ENCODE data around the gene TUSC2.

TUSC2 gene

DNA sequence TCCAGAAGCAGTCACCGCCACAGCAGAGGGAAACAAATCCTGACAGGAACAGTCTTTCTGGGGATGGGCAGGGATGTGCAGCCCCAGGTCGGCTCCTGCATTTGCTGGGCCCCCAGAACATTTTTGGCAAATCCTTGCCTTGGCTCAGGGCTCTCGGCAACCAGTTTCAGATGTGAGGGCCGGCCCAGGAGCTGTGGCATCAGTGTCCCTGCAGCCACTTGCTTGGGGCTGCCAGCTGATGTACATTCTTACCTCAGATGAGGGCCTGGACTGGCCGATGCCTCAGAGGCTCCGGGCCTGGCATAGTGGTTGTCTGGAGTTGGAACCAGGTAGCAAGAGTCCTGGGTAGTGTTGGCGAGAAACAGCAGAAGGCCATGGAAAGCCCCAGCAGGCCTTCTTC, 26.8 kb upstream of the TUSC2 start:
- H3K79me2 ChIP-seq (ENCODE audit: insufficient read depth, low read length) = no peaks in the 10 kb centered on the region
- no peaks in the 10 kb centered on the region for H3K27me3 ChIP-seq (ENCODE audit: insufficient read depth, low read length)
- H3K4me3 ChIP-seq (ENCODE audit: low read depth, low read length, poor library complexity, severe bottlenecking) = no peak overlapping the region
- H3K4me2 ChIP-seq (ENCODE audit: low read length) = no peak overlapping the region
- no peaks in the 10 kb centered on the region for H3K9me2 ChIP-seq (ENCODE audit: low read depth, low read length)
- no peak overlapping the region for H3K27ac ChIP-seq (ENCODE audit: low read depth, low read length, poor library complexity, severe bottlenecking)
- H3K9me3 ChIP-seq (ENCODE audit: low read length) = no peaks in the 10 kb centered on the region
- TF ChIP-seq, protein P1, sequence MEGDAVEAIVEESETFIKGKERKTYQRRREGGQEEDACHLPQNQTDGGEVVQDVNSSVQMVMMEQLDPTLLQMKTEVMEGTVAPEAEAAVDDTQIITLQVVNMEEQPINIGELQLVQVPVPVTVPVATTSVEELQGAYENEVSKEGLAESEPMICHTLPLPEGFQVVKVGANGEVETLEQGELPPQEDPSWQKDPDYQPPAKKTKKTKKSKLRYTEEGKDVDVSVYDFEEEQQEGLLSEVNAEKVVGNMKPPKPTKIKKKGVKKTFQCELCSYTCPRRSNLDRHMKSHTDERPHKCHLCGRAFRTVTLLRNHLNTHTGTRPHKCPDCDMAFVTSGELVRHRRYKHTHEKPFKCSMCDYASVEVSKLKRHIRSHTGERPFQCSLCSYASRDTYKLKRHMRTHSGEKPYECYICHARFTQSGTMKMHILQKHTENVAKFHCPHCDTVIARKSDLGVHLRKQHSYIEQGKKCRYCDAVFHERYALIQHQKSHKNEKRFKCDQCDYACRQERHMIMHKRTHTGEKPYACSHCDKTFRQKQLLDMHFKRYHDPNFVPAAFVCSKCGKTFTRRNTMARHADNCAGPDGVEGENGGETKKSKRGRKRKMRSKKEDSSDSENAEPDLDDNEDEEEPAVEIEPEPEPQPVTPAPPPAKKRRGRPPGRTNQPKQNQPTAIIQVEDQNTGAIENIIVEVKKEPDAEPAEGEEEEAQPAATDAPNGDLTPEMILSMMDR (IDR thresholded peaks at IDR 0.05; ENCODE audit: low read length) = no peak
- no peak for TF ChIP-seq EZH2 (IDR thresholded peaks at IDR 0.05; ENCODE audit: borderline replicate concordance, low read length)
- no peaks in the 10 kb centered on the region for H3F3A ChIP-seq (ENCODE audit: insufficient read depth, low read length)
- H3K9ac ChIP-seq (ENCODE audit: low read length) = no peak overlapping the region
- peaks cover 32% of the 10 kb centered on the region; the same call in 1 of the 2 replicates for H3K36me3 ChIP-seq (ENCODE audit: insufficient read depth, low read length)
- H3K4me1 ChIP-seq (ENCODE audit: insufficient read depth, low read length, severe bottlenecking) = peaks cover 49% of the 10 kb centered on the region
- H4K20me1 ChIP-seq (ENCODE audit: insufficient read depth, low read length) = no peaks in the 10 kb centered on the region
- no peak overlapping the region for H2AFZ ChIP-seq (ENCODE audit: low read length)

DNA sequence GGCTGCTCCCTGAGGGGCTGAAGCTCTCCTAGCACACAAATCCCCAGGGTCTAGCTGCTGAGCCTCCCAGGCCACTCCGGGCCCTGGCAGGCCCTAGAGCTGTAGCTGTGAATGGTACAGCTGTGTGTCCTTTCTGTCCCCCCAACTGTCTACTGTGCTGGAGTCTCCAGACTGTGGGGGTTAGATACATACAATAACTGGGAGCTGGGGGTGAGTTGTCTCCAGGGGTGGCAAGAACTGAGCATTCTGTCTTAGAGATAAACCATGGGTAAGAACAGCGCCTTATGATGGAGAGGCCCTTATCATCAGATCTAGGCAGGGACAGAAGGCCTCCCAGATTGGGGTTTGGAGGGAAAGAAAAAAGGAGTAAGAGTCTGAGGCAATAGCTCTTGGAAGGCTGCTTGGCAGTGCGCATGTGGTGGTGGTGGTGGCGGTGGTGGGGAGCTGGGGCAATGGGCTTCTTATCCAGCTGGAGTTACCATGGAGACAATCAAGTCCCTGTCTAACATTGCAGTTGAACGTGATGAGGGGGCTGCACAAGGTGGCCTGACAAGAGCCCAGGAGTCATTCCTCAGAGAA, 26.3 kb upstream of the TUSC2 start:
- no peaks in the 10 kb centered on the region for H3K9me2 ChIP-seq (ENCODE audit: low read depth, low read length)
- H3F3A ChIP-seq (ENCODE audit: insufficient read depth, low read length) = no peaks in the 10 kb centered on the region
- no peak overlapping the region for H3K9ac ChIP-seq (ENCODE audit: low read length)
- no peak overlapping the region for H3K4me2 ChIP-seq (ENCODE audit: low read length)
- peaks cover 52% of the 10 kb centered on the region for H3K4me1 ChIP-seq (ENCODE audit: insufficient read depth, low read length, severe bottlenecking)
- H3K79me2 ChIP-seq (ENCODE audit: insufficient read depth, low read length) = no peaks in the 10 kb centered on the region
- no peaks in the 10 kb centered on the region for H3K27me3 ChIP-seq (ENCODE audit: insufficient read depth, low read length)
- H3K27ac ChIP-seq (ENCODE audit: low read depth, low read length, poor library complexity, severe bottlenecking) = no peak overlapping the region
- H4K20me1 ChIP-seq (ENCODE audit: insufficient read depth, low read length) = no peaks in the 10 kb centered on the region
- TF ChIP-seq, protein P1 (IDR thresholded peaks at IDR 0.05; ENCODE audit: low read length) = no peak
- no peak for TF ChIP-seq EZH2 (IDR thresholded peaks at IDR 0.05; ENCODE audit: borderline replicate concordance, low read length)
- H3K9me3 ChIP-seq (ENCODE audit: low read length) = no peaks in the 10 kb centered on the region
- H3K36me3 ChIP-seq (ENCODE audit: insufficient read depth, low read length) = peaks cover 32% of the 10 kb centered on the region; the same call in 1 of the 2 replicates
- H3K4me3 ChIP-seq (ENCODE audit: low read depth, low read length, poor library complexity, severe bottlenecking) = no peak overlapping the region
- H2AFZ ChIP-seq (ENCODE audit: low read length) = no peak overlapping the region

DNA sequence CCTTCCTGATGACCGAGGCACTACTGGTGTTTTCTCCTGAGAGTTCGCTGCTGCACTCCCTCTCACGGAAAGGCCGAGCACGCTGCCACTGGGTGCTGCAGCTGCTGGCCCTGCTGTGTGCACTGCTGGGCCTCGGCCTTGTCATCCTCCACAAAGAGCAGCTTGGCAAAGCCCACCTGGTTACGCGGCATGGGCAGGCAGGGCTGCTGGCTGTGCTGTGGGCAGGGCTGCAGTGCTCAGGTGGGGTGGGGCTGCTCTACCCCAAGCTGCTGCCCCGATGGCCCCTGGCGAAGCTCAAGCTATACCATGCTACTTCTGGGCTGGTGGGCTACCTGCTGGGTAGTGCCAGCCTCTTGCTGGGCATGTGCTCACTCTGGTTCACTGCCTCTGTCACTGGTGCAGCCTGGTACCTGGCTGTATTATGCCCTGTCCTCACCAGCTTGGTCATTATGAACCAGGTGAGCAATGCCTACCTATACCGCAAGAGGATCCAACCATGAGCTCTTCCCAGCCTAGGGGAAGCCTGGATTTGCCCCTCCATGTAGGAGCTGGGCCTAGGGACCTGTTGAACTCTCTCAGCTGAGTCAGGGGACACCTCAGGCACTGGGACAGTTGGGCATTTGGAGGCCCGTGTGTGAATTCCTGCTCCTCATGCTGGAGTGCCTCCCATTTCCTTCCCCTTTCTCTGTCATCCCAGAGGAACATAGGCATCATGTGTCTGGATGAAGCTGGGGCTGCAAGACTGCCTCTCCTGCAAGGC, 25.4 kb upstream of the TUSC2 start:
- no peaks in the 10 kb centered on the region for H4K20me1 ChIP-seq (ENCODE audit: insufficient read depth, low read length)
- peaks cover 38% of the 10 kb centered on the region; the same call in 1 of the 2 replicates for H3K36me3 ChIP-seq (ENCODE audit: insufficient read depth, low read length)
- no peaks in the 10 kb centered on the region for H3K9me2 ChIP-seq (ENCODE audit: low read depth, low read length)
- TF ChIP-seq, protein P1 (IDR thresholded peaks at IDR 0.05; ENCODE audit: low read length) = no peak
- no peak for TF ChIP-seq EZH2 (IDR thresholded peaks at IDR 0.05; ENCODE audit: borderline replicate concordance, low read length)
- H3K9ac ChIP-seq (ENCODE audit: low read length) = no peak overlapping the region
- H3K4me1 ChIP-seq (ENCODE audit: insufficient read depth, low read length, severe bottlenecking) = peaks cover 54% of the 10 kb centered on the region
- no peaks in the 10 kb centered on the region for H3F3A ChIP-seq (ENCODE audit: insufficient read depth, low read length)
- no peaks in the 10 kb centered on the region for H3K9me3 ChIP-seq (ENCODE audit: low read length)
- H3K4me2 ChIP-seq (ENCODE audit: low read length) = no peak overlapping the region
- no peaks in the 10 kb centered on the region for H3K79me2 ChIP-seq (ENCODE audit: insufficient read depth, low read length)
- no peak overlapping the region for H3K4me3 ChIP-seq (ENCODE audit: low read depth, low read length, poor library complexity, severe bottlenecking)
- no peak overlapping the region for H3K27ac ChIP-seq (ENCODE audit: low read depth, low read length, poor library complexity, severe bottlenecking)
- no peaks in the 10 kb centered on the region for H3K27me3 ChIP-seq (ENCODE audit: insufficient read depth, low read length)
- H2AFZ ChIP-seq (ENCODE audit: low read length) = no peak overlapping the region
